Measurements from ENCODE around the gene SLC44A4.

GRCh38 chr6:31911826-31912585, 33.2 kb upstream of the SLC44A4 start:
- TF ChIP-seq CTCF (IDR thresholded peaks at IDR 0.05) (no peak), POLR2A (IDR thresholded peaks at IDR 0.05) (no peak)
